ENCODE measurements around the gene ERC1.

- no peak for TF ChIP-seq POLR2A (IDR thresholded peaks at IDR 0.05)
- TF ChIP-seq, protein P1, sequence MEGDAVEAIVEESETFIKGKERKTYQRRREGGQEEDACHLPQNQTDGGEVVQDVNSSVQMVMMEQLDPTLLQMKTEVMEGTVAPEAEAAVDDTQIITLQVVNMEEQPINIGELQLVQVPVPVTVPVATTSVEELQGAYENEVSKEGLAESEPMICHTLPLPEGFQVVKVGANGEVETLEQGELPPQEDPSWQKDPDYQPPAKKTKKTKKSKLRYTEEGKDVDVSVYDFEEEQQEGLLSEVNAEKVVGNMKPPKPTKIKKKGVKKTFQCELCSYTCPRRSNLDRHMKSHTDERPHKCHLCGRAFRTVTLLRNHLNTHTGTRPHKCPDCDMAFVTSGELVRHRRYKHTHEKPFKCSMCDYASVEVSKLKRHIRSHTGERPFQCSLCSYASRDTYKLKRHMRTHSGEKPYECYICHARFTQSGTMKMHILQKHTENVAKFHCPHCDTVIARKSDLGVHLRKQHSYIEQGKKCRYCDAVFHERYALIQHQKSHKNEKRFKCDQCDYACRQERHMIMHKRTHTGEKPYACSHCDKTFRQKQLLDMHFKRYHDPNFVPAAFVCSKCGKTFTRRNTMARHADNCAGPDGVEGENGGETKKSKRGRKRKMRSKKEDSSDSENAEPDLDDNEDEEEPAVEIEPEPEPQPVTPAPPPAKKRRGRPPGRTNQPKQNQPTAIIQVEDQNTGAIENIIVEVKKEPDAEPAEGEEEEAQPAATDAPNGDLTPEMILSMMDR (IDR thresholded peaks at IDR 0.05): no peak
- TF ChIP-seq POLR2AphosphoS5 (IDR thresholded peaks at IDR 0.05; ENCODE audit: insufficient read depth in 1 of 2, low read depth in 1 of 2): no peak
Measured at GRCh38 chr12:1348606-1349005, 357.6 kb downstream of the ERC1 start.

Data from vagina (tissue), 2 donors.